Activated T-helper 17 cell treated with anti-CD3 and anti-CD28 coated beads, Interleukin-2, amount 50 U/mL, for 72 hours (primary cell): ENCODE data around the gene RAF1. TPM values are rescaled to one million over a fixed set of nuclear protein-coding genes. Genes with fewer than 3 reads are reported as not detected.

Experiments
- ATAC-seq: fragments of 150-1000 bp; cut with Tn5 transposase; replicated peaks from 2 replicates; pipeline ENCODE4 v1.10.0; 2021; ENCODE audit warnings: mild to moderate bottlenecking, moderate library complexity
- H3K27ac Mint-ChIP-seq: one replicate; pipeline ENCODE4 v1.8.0; 2022; ENCODE audit warnings: mixed read lengths
- H3K27me3 Mint-ChIP-seq: one replicate; pipeline ENCODE4 v1.8.0; 2022; ENCODE audit warnings: mixed read lengths
- H3K36me3 Mint-ChIP-seq: one replicate; pipeline ENCODE4 v1.8.0; 2022; ENCODE audit warnings: low read depth, mild to moderate bottlenecking, mixed read lengths
- H3K4me1 Mint-ChIP-seq: one replicate; pipeline ENCODE4 v1.8.0; 2022; ENCODE audit warnings: mixed read lengths
- H3K4me3 Mint-ChIP-seq: one replicate; pipeline ENCODE4 v1.8.0; 2022; ENCODE audit warnings: mild to moderate bottlenecking, mixed read lengths
- H3K9me3 Mint-ChIP-seq: one replicate; pipeline ENCODE4 v1.8.0; 2022; ENCODE audit warnings: mixed read lengths
- total RNA-seq, 2 donors: library from RNA; stranded (reverse); gene quantifications; one replicate each; pipeline ENCODE4 v1.2.3, GENCODE V29; 2022

The RAF1 gene
- total RNA-seq, 2 donors from 2014 or later, result 91.5 to 97.3 TPM

GRCh38 chr3:12584083-12584482 lies 79.8 kb downstream of the RAF1 start:
- Mint-ChIP-seq H3K36me3 (peaks cover 95% of the 10 kb centered on the region), H3K4me1 (peaks cover 4% of the 10 kb centered on the region), H3K27me3 (no peaks in the 10 kb centered on the region), H3K9me3 (no peaks in the 10 kb centered on the region), H3K4me3 (no peak overlapping the region), H3K27ac (peak overlapping the region; percentile 52)
- ATAC-seq, result no peak

DNA sequence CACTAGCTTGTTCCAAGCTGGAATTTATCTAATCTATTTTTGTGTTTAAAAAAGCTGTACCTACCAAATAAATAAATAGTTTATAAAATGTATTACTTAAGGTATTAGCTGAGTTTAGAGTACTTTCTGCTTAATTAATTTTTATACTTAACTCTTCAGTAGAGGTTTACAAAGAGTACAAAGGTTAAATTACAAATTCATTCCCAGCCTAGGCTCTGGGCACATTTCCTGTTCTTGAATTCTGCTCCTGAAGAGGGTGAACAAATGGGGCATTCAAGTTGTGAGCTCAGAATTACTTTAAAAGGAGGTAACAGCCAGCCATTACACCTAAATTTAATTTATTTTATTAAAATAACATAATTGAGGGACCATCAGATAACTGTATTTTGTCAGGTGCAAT lies 80.6 kb downstream of the RAF1 start:
- Mint-ChIP-seq H3K27me3 (no peaks in the 10 kb centered on the region), H3K4me1 (peaks cover 4% of the 10 kb centered on the region), H3K27ac (no peak overlapping the region), H3K4me3 (no peak overlapping the region), H3K9me3 (no peaks in the 10 kb centered on the region), H3K36me3 (peaks cover 95% of the 10 kb centered on the region)
- no peak for ATAC-seq

DNA sequence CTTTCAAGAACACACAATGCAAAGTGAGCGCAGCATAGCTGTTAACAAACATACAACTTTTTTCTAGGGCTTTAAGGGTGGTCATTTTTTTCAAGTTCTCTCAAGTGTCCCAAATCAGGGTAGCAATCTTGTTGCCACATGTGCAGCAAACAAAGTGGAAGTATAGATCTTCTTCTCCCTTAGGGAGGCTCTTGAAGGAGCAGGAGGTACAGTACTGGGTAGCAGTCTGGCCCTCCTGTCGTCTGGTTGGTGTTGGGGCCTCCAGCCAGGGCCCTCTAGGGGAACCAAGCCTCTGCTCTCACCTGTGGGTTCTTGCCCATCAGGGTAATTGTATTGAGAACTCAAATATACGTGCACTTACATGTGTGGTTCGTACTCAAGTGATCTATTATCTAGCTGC lies 81.2 kb downstream of the RAF1 start:
- Mint-ChIP-seq H3K9me3 (no peaks in the 10 kb centered on the region), H3K4me3 (no peak overlapping the region), H3K27me3 (no peaks in the 10 kb centered on the region), H3K27ac (no peak overlapping the region), H3K36me3 (peaks cover 95% of the 10 kb centered on the region), H3K4me1 (peaks cover 4% of the 10 kb centered on the region)
- no peak for ATAC-seq

- H3K27ac Mint-ChIP-seq, result peak overlapping the region; percentile 59
These were observed 84.0 kb downstream of the RAF1 start for GRCh38 chr3:12579905-12580304.

GRCh38 chr3:12579456-12579855 lies 84.5 kb downstream of the RAF1 start:
- no peaks in the 10 kb centered on the region for H3K27me3 Mint-ChIP-seq
- ATAC-seq, result no peak
- peak overlapping the region; percentile 59 for H3K27ac Mint-ChIP-seq
- H3K4me3 Mint-ChIP-seq, result no peak overlapping the region
- H3K36me3 Mint-ChIP-seq, result peaks cover 95% of the 10 kb centered on the region
- peaks cover 4% of the 10 kb centered on the region for H3K4me1 Mint-ChIP-seq
- H3K9me3 Mint-ChIP-seq, result peaks cover 4% of the 10 kb centered on the region

More at GRCh38 chr3:12579905-12580304, 84.0 kb downstream of the RAF1 start:
- no peak overlapping the region for H3K4me3 Mint-ChIP-seq
- H3K27me3 Mint-ChIP-seq, result no peaks in the 10 kb centered on the region
- H3K36me3 Mint-ChIP-seq, result peaks cover 95% of the 10 kb centered on the region
- H3K4me1 Mint-ChIP-seq, result peaks cover 4% of the 10 kb centered on the region
- H3K9me3 Mint-ChIP-seq, result peaks cover 4% of the 10 kb centered on the region
- no peak for ATAC-seq

DNA sequence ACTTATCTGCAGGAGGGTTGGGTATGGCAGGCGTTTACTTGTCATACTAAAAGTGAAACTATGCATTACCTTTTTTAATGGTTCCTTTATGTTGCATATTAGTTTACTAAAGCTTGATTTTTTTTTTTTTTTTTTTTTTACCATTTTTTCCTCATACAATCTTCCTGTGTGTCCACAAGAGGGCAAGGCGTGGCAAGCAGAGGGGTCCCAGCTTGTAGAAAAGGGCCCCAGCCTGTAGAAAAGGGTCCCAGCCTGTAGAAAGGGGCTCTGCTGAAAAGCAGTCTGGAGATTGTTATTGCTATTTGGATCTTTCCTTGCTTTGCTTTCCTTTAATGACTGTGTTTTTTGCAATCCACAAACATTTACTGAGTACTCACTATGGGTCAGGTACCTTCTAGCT lies 85.2 kb downstream of the RAF1 start:
- peaks cover 4% of the 10 kb centered on the region for H3K4me1 Mint-ChIP-seq
- H3K36me3 Mint-ChIP-seq, result peaks cover 95% of the 10 kb centered on the region
- peaks cover 4% of the 10 kb centered on the region for H3K9me3 Mint-ChIP-seq
- no peak overlapping the region for H3K27ac Mint-ChIP-seq
- no peak overlapping the region for H3K4me3 Mint-ChIP-seq
- ATAC-seq, result no peak
- no peaks in the 10 kb centered on the region for H3K27me3 Mint-ChIP-seq

DNA sequence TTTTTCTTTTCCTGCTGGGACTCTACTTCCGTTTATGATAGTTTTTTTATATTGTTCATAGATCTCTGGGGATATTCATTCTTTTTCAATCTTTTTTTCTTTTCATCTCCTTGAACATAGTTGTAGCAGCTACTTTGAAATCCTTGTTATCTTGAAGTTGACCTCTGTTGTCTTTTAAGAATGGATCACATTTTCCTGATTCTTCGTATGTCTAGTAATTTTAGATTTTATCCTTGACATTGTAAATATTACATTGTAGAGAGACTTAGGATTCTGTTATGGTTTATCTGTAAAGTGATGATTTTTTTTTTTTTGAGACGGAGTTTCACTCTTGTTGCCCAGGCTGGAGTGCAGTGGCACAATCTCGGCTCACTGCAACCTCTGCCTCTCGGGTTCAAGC lies 86.5 kb downstream of the RAF1 start:
- no peak overlapping the region for H3K4me3 Mint-ChIP-seq
- peak overlapping the region; percentile 22 for H3K27ac Mint-ChIP-seq
- H3K36me3 Mint-ChIP-seq, result peaks cover 94% of the 10 kb centered on the region
- H3K9me3 Mint-ChIP-seq, result peaks cover 4% of the 10 kb centered on the region
- peaks cover 4% of the 10 kb centered on the region for H3K4me1 Mint-ChIP-seq
- ATAC-seq, result no peak
- H3K27me3 Mint-ChIP-seq, result no peaks in the 10 kb centered on the region

DNA sequence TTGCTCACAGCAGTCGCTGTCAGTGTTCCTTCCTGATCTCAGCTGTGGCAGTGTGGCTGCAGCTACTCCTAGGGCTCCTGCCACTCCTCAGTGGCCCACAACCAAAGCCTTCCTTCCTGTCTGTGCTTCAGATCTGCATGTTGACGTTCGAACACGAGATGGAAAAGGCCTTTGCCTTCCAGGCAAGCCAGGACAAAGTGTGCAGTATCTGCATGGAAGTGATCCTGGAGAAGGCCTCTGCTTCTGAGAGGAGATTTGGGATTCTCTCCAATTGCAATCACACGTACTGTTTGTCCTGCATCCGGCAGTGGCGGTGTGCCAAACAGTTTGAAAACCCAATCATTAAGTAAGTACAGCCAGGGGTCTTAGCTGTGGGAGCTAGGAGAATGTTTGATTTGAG lies 89.3 kb downstream of the RAF1 start:
- no peak for ATAC-seq
- no peak overlapping the region for H3K4me3 Mint-ChIP-seq
- H3K27ac Mint-ChIP-seq, result no peak overlapping the region
- H3K9me3 Mint-ChIP-seq, result peaks cover 4% of the 10 kb centered on the region
- no peaks in the 10 kb centered on the region for H3K4me1 Mint-ChIP-seq
- H3K27me3 Mint-ChIP-seq, result no peaks in the 10 kb centered on the region
- peaks cover 99% of the 10 kb centered on the region for H3K36me3 Mint-ChIP-seq

- peaks cover 99% of the 10 kb centered on the region for H3K36me3 Mint-ChIP-seq
- ATAC-seq, result no peak
- no peaks in the 10 kb centered on the region for H3K4me1 Mint-ChIP-seq
- H3K9me3 Mint-ChIP-seq, result peaks cover 4% of the 10 kb centered on the region
- no peak overlapping the region for H3K4me3 Mint-ChIP-seq
- H3K27me3 Mint-ChIP-seq, result no peaks in the 10 kb centered on the region
- peak overlapping the region; percentile 38 for H3K27ac Mint-ChIP-seq
These were observed 89.8 kb downstream of the RAF1 start for GRCh38 chr3:12574131-12574530.

GRCh38 chr3:12571986-12572385 lies 91.9 kb downstream of the RAF1 start:
- Mint-ChIP-seq H3K4me1 (no peaks in the 10 kb centered on the region), H3K9me3 (no peaks in the 10 kb centered on the region), H3K27me3 (no peaks in the 10 kb centered on the region), H3K36me3 (peaks cover 94% of the 10 kb centered on the region), H3K4me3 (no peak overlapping the region), H3K27ac (no peak overlapping the region)
- ATAC-seq, result no peak

DNA sequence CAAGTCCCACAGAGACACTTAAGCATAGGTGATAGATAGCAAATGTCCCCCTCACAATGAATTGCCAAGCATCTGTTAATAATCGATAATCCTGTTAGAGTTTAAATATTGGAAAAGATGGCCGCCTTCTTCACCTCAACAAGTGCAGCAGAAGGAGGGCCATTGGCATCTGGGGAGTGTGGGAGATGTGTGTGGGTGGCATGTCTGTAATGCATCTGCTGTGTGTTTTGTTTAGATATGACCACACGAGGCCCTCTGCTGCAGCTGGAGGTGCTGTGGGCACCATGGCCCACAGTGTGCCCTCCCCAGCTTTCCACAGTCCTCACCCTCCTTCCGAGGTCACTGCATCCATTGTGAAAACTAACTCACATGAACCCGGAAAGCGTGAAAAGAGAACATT lies 94.1 kb downstream of the RAF1 start:
- H3K27me3 Mint-ChIP-seq, result no peaks in the 10 kb centered on the region
- peaks cover 84% of the 10 kb centered on the region for H3K36me3 Mint-ChIP-seq
- peaks cover 5% of the 10 kb centered on the region for H3K4me1 Mint-ChIP-seq
- H3K9me3 Mint-ChIP-seq, result no peaks in the 10 kb centered on the region
- no peak overlapping the region for H3K4me3 Mint-ChIP-seq
- ATAC-seq, result no peak
- H3K27ac Mint-ChIP-seq, result no peak overlapping the region

GRCh38 chr3:12568747-12569146 lies 95.2 kb downstream of the RAF1 start:
- Mint-ChIP-seq H3K4me3 (no peak overlapping the region), H3K36me3 (peaks cover 79% of the 10 kb centered on the region), H3K27ac (peak overlapping the region; percentile 66), H3K4me1 (peaks cover 10% of the 10 kb centered on the region), H3K27me3 (no peaks in the 10 kb centered on the region), H3K9me3 (no peaks in the 10 kb centered on the region)
- ATAC-seq, result no peak

DNA sequence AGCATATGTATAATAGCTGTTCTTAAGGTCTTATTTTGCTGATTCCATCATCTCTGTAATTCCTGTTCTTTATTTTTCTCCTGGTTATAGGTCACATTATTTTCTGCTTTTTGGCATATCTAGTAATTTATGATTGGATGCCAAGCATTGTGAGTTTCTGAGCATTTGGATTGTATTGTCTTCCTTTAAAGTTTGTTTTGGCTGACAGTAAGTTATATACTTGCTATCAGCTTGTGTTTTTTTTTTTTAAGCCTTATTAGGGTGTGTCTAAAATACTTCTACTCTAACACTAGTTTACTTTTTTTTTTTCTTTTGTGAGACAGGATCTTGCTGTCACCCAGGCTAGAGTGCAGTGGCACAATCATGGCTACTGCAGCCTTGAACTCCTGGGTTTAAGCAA lies 96.9 kb downstream of the RAF1 start:
- peaks cover 63% of the 10 kb centered on the region for H3K36me3 Mint-ChIP-seq
- H3K27me3 Mint-ChIP-seq, result no peaks in the 10 kb centered on the region
- ATAC-seq, result no peak
- H3K27ac Mint-ChIP-seq, result no peak overlapping the region
- no peak overlapping the region for H3K4me3 Mint-ChIP-seq
- no peaks in the 10 kb centered on the region for H3K9me3 Mint-ChIP-seq
- peaks cover 14% of the 10 kb centered on the region for H3K4me1 Mint-ChIP-seq

- Mint-ChIP-seq H3K4me1 (peaks cover 48% of the 10 kb centered on the region), H3K27ac (no peak overlapping the region), H3K27me3 (no peaks in the 10 kb centered on the region), H3K36me3 (peaks cover 18% of the 10 kb centered on the region), H3K4me3 (no peak overlapping the region), H3K9me3 (no peaks in the 10 kb centered on the region)
- no peak for ATAC-seq
These were observed 101.5 kb downstream of the RAF1 start for GRCh38 chr3:12562451-12562850.

DNA sequence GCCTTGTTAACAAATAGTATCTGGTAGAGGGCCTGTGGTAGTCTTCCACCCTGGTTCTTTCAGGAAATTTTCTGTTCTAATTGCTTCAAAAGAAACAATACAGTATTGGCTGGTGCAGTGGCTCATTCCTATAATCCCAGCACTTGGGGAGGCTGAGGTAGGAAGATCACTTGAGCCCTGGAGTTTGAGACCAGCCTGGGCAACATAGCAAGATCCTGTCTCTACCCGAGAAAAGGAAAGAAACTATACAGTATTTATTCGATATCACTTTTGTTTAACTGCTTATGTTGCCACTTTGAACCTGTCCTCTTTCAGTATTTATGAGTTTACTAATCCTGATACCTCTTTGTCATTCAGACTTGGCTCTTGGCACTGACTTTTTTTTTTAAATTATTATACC lies 102.5 kb downstream of the RAF1 start:
- Mint-ChIP-seq H3K27me3 (no peaks in the 10 kb centered on the region), H3K9me3 (no peaks in the 10 kb centered on the region), H3K27ac (peak overlapping the region; percentile 62), H3K4me3 (peak overlapping the region; percentile 56), H3K36me3 (peaks cover 18% of the 10 kb centered on the region), H3K4me1 (peaks cover 51% of the 10 kb centered on the region)
- no peak for ATAC-seq

DNA sequence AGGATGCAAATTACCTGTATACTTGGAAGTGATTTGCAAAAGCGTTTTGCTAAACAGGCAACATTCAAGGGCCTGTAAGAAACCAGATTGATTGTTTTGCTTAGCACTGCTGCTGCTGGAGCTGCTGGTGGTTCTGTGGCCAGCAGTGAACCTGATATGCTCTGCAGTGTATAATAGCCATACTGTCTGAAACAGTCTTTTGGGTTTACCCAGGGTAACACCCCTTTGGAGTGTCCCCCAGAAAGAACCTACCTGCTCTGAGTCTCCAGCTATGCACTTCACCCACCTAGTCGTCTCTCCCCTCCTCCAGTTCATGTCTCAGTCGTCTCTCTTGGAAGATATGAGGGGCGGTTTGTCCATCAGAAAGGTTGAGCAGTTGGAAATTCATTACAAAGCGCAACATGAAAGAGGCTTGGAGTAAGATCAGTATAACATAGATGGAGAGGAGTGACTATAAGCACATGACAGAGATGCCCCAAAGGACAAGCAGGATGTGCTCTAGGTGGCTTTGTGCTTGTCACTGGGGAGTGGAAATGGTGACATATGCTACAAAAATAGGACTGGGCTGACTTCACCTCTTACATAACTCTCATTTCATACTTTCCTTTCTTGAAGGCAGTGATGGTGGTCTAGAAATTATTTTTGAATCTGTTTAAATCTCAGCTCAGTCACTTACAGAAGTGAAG lies 103.3 kb downstream of the RAF1 start:
- peak; percentile 60 for ATAC-seq
- H3K27ac Mint-ChIP-seq, result peak overlapping the region; percentile 62
- peaks cover 54% of the 10 kb centered on the region for H3K4me1 Mint-ChIP-seq

More for the DNA sequence above, 103.3 kb downstream of the RAF1 start:
- peaks cover 3% of the 10 kb centered on the region for H3K27me3 Mint-ChIP-seq
- peaks cover 13% of the 10 kb centered on the region for H3K36me3 Mint-ChIP-seq
- H3K4me3 Mint-ChIP-seq, result peak overlapping the region; percentile 56
- no peaks in the 10 kb centered on the region for H3K9me3 Mint-ChIP-seq
